HG02840 (cell line): ENCODE results near the gene TRIM66.

Experiments
- ATAC-seq: cut with Tn5 transposase; IDR thresholded peaks from one replicate; pipeline ENCODE4 v1.9.1; 2021; ENCODE audit warnings: mild to moderate bottlenecking, moderate library complexity, moderate number of reproducible peaks; ENCODE audit not compliant: unreplicated experiment, low FRiP score

Gene TRIM66

GRCh38 chr11:8661001-8661795 lies 21.3 kb downstream of the TRIM66 start:
- ATAC-seq, result no peak

- ATAC-seq, result no peak
Measured at GRCh38 chr11:8658321-8659057, 24.0 kb downstream of the TRIM66 start.

- ATAC-seq, result no peak
Measured at GRCh38 chr11:8656291-8656690, 26.2 kb downstream of the TRIM66 start.

- no peak for ATAC-seq
Measured at GRCh38 chr11:8654503-8654902, 28.0 kb downstream of the TRIM66 start.

- ATAC-seq, result no peak
Measured at GRCh38 chr11:8652140-8652539, 30.3 kb downstream of the TRIM66 start.

- no peak for ATAC-seq
Measured at GRCh38 chr11:8650401-8650990, 32.0 kb downstream of the TRIM66 start.

GRCh38 chr11:8649361-8649760 lies 33.1 kb downstream of the TRIM66 start:
- ATAC-seq, result no peak

GRCh38 chr11:8646873-8647272 lies 35.6 kb downstream of the TRIM66 start:
- ATAC-seq, result no peak

GRCh38 chr11:8642196-8642841 lies 40.1 kb downstream of the TRIM66 start:
- no peak for ATAC-seq

GRCh38 chr11:8641332-8641731 lies 41.1 kb downstream of the TRIM66 start:
- ATAC-seq, result no peak

GRCh38 chr11:8640267-8640906 lies 42.1 kb downstream of the TRIM66 start:
- no peak for ATAC-seq

GRCh38 chr11:8639655-8640054 lies 42.8 kb downstream of the TRIM66 start:
- no peak for ATAC-seq

GRCh38 chr11:8638300-8638699 lies 44.2 kb downstream of the TRIM66 start:
- ATAC-seq, result no peak

- no peak for ATAC-seq
Measured at GRCh38 chr11:8636127-8636526, 46.3 kb downstream of the TRIM66 start.

GRCh38 chr11:8634498-8634897 lies 48.0 kb downstream of the TRIM66 start:
- ATAC-seq, result no peak

- ATAC-seq, result no peak
Measured at GRCh38 chr11:8631395-8632118, 50.9 kb downstream of the TRIM66 start.

- no peak for ATAC-seq
Measured at GRCh38 chr11:8624698-8625097, 57.8 kb downstream of the TRIM66 start.

GRCh38 chr11:8621147-8621546 lies 61.3 kb downstream of the TRIM66 start:
- ATAC-seq, result no peak

GRCh38 chr11:8617063-8617462 lies 65.4 kb downstream of the TRIM66 start:
- ATAC-seq, result no peak
